MCF 10A (cell line): Measurements from ENCODE around the gene CARS2. TPM values are rescaled to one million over a fixed set of nuclear protein-coding genes. Genes with fewer than 3 reads are reported as not detected.

Source experiments
- BruUV-seq: library from RNA; stranded (reverse); fragments of 400-500 nt; replicated peaks from 2 replicates; lab custom pipeline; 2021; lab: Mats Ljungman, UMichigan
- CTCF ChIA-PET: fragments of 300-600 bp; sonication (Branson Sonifier 250); formaldehyde crosslinking; extraction: SDS; loops from one replicate; lab custom pipeline; 2021; ENCODE audit warnings: antibody characterized with exemption, inconsistent platforms; lab: Yijun Ruan, JAX
- POLR2A ChIA-PET: fragments of 300-600, 350-650 bp; sonication (Branson Sonifier 250); formaldehyde crosslinking; extraction: SDS; loops from one replicate; lab custom pipeline; 2020; ENCODE audit warnings: antibody characterized with exemption, inconsistent platforms; lab: Yijun Ruan, JAX
- DNase-seq: peaks from one replicate; pipeline ENCODE4 v3.0.0-alpha.2; 2018; ENCODE audit not compliant: unreplicated experiment
- H3K27ac Mint-ChIP-seq: one replicate; pipeline ENCODE4 v1.8.0; 2022; ENCODE audit warnings: mild to moderate bottlenecking, low read depth, mixed read lengths; ENCODE audit not compliant: unreplicated experiment
- H3K27me3 Mint-ChIP-seq: one replicate; pipeline ENCODE4 v1.8.0; 2022; ENCODE audit warnings: mixed read lengths; ENCODE audit not compliant: insufficient read depth, unreplicated experiment
- H3K36me3 Mint-ChIP-seq: one replicate; pipeline ENCODE4 v1.8.0; 2022; ENCODE audit warnings: mild to moderate bottlenecking, moderate library complexity, mixed read lengths; ENCODE audit not compliant: insufficient read depth, unreplicated experiment
- H3K4me1 Mint-ChIP-seq: one replicate; pipeline ENCODE4 v1.8.0; 2022; ENCODE audit warnings: mixed read lengths; ENCODE audit not compliant: insufficient read depth, unreplicated experiment
- H3K4me3 Mint-ChIP-seq: one replicate; pipeline ENCODE4 v1.8.0; 2022; ENCODE audit warnings: mild to moderate bottlenecking, moderate library complexity, mixed read lengths; ENCODE audit not compliant: unreplicated experiment
- H3K9me3 Mint-ChIP-seq: one replicate; pipeline ENCODE4 v1.8.0; 2022; ENCODE audit warnings: mixed read lengths; ENCODE audit not compliant: unreplicated experiment
- CTCF ChIP-seq: fragments of 200-600 bp; IDR thresholded peaks from one replicate; pipeline ENCODE4 v1.8.0; 2022; ENCODE audit warnings: antibody characterized with exemption, mild to moderate bottlenecking; ENCODE audit not compliant: unreplicated experiment
- intact Hi-C: fragments of 100-400 bp; cut with micrococcal nuclease; formaldehyde crosslinking; loops from 2 replicates; pipeline ENCODE4 v1.14.1; 2022
- total RNA-seq: library from RNA; stranded (reverse); gene quantifications from 2 replicates; pipeline ENCODE4 v1.2.3, GENCODE V29; 2022

CARS2 gene
- total RNA-seq, 1 experiment from 2014 or later, result 104 TPM

- H3K27ac Mint-ChIP-seq, result no peak overlapping the region
- H3K9me3 Mint-ChIP-seq, result peaks cover 6% of the 10 kb centered on the region
- no peaks in the 10 kb centered on the region for H3K27me3 Mint-ChIP-seq
- ChIA-PET CTCF (interaction anchor here (1.5 kb wide), 1 partner anchor 19 kb away, joined by 5 read pairs; no protein-coding TSS in a partner anchor), POLR2A (interaction anchor here (1.5 kb wide), 1 partner anchor 11 kb away, joined by 3 read pairs; no protein-coding TSS in a partner anchor)
- intact Hi-C loops, result no loop called here
- peaks cover 99% of the 10 kb centered on the region for H3K36me3 Mint-ChIP-seq
- DNase-seq, result no peak
- H3K4me1 Mint-ChIP-seq, result no peaks in the 10 kb centered on the region
- no peak for TF ChIP-seq CTCF
- BruUV-seq, result no TSS peak
- H3K4me3 Mint-ChIP-seq, result no peak overlapping the region
These were observed 41.9 kb downstream of the CARS2 start for GRCh38 chr13:110664041-110664440.

DNA sequence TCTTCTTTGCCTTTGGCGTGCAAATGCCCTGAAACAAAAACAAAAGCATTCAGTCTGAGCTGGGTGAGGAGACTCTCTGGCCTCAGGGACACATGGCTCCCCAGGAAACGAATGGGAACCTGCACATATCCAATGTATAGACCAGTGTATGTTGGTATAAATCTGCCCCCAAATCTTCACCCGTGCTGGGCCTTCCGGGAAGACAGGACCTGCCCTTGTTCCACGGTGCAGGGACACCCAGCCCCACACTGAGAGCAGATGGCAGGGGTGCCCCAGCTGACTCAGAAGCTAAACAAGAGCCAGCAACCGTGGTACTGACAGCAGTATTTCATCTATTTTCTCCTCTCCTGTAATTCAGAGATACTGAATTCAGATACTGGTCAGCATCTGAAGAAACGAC is 42.4 kb downstream of the CARS2 start:
- no peak for DNase-seq
- no peaks in the 10 kb centered on the region for H3K27me3 Mint-ChIP-seq
- no peak overlapping the region for H3K27ac Mint-ChIP-seq
- no peaks in the 10 kb centered on the region for H3K4me1 Mint-ChIP-seq
- H3K4me3 Mint-ChIP-seq, result no peak overlapping the region
- H3K9me3 Mint-ChIP-seq, result peaks cover 6% of the 10 kb centered on the region
- ChIA-PET CTCF (interaction anchor here (0.6 to 1.5 kb wide), 3 partner anchors 11 to 20 kb away, joined by 3 to 5 read pairs (median 3); no protein-coding TSS in a partner anchor), POLR2A (interaction anchor here (0.6 to 1.5 kb wide), 2 partner anchors 11 to 87 kb away, joined by 3 read pairs; no protein-coding TSS in a partner anchor)
- TF ChIP-seq CTCF, result no peak
- intact Hi-C loops, result no loop called here
- BruUV-seq, result no TSS peak
- peaks cover 99% of the 10 kb centered on the region for H3K36me3 Mint-ChIP-seq

GRCh38 chr13:110662777-110663443 is 43.0 kb downstream of the CARS2 start:
- POLR2A ChIA-PET, result interaction anchor here (0.6 to 1.5 kb wide), 2 partner anchors 10 to 86 kb away, joined by 3 read pairs; no protein-coding TSS in a partner anchor
- intact Hi-C loops, result no loop called here

More at GRCh38 chr13:110662777-110663443, 43.0 kb downstream of the CARS2 start:
- Mint-ChIP-seq H3K27ac (no peak overlapping the region), H3K4me1 (no peaks in the 10 kb centered on the region), H3K9me3 (peaks cover 6% of the 10 kb centered on the region), H3K36me3 (peaks cover 100% of the 10 kb centered on the region), H3K4me3 (no peak overlapping the region), H3K27me3 (no peaks in the 10 kb centered on the region)
- no TSS peak for BruUV-seq
- no peak for TF ChIP-seq CTCF
- CTCF ChIA-PET, result interaction anchor here (0.6 to 1.5 kb wide), 4 partner anchors 10 to 20 kb away, joined by 3 to 5 read pairs (median 3); no protein-coding TSS in a partner anchor
- no peak for DNase-seq
